Testis (tissue), 2 donors: ENCODE results near the gene POMT2.

Source experiments
- POLR2A ChIP-seq: fragments of 450-650 bp; IDR thresholded peaks from one replicate; pipeline ENCODE4 v1.6.1; 2017; ENCODE audit warnings: antibody characterized with exemption, mild to moderate bottlenecking, moderate library complexity
- TF ChIP-seq, protein P1 (sequence below), 3 experiments: fragments of 450-650 bp in 2 of 3; fragments of 200-600 bp in 1 of 3; sonication (generic) in 1 of 3; IDR thresholded peaks; one replicate each; pipeline ENCODE4 v1.5.1; 2016 to 2019; ENCODE audit warnings: antibody characterized with exemption in 3 of 3, mild to moderate bottlenecking in 2 of 3, moderate library complexity in 1 of 3

DNA sequence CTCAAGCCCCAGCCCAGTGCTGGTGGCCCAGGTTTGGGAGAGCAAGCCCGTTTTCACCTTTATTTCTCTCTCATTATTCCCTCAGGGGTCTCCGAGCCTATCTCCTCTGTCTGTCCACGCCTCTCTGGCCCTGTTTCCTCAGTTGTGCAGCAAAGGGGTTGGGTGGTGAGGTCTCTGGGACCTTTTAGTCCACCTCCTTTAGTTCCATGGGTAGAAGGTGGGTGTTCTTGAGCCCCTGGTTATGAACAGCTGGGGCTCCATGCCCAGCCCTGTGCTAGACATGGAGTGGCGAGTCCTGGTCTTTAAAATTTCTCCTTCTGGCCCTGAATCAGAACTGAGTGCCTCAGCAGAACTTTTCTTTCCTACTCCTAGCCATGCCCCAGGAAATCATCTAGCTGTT, 48.4 kb downstream of the POMT2 start:
- TF ChIP-seq, protein P1, sequence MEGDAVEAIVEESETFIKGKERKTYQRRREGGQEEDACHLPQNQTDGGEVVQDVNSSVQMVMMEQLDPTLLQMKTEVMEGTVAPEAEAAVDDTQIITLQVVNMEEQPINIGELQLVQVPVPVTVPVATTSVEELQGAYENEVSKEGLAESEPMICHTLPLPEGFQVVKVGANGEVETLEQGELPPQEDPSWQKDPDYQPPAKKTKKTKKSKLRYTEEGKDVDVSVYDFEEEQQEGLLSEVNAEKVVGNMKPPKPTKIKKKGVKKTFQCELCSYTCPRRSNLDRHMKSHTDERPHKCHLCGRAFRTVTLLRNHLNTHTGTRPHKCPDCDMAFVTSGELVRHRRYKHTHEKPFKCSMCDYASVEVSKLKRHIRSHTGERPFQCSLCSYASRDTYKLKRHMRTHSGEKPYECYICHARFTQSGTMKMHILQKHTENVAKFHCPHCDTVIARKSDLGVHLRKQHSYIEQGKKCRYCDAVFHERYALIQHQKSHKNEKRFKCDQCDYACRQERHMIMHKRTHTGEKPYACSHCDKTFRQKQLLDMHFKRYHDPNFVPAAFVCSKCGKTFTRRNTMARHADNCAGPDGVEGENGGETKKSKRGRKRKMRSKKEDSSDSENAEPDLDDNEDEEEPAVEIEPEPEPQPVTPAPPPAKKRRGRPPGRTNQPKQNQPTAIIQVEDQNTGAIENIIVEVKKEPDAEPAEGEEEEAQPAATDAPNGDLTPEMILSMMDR (IDR thresholded peaks at IDR 0.05), result no peak
- no peak for TF ChIP-seq POLR2A
